Left ventricle myocardium inferior (tissue), 1 donor: ENCODE data around the gene SLC7A5. TPM values are rescaled to one million over a fixed set of nuclear protein-coding genes. Genes with fewer than 3 reads are reported as not detected.

ENCODE experiments used
- DNase-seq: peaks from one replicate; pipeline ENCODE4 v3.0.0-alpha.2; 2020
- H3K27ac ChIP-seq: fragments of 200-600 bp; replicated peaks from 2 replicates; pipeline ENCODE4 v1.8.0; 2021
- H3K27me3 ChIP-seq: fragments of 200-600 bp; 2 replicates; pipeline ENCODE4 v1.8.0; 2021; ENCODE audit warnings: low read depth
- H3K36me3 ChIP-seq: fragments of 200-600 bp; 2 replicates; pipeline ENCODE4 v1.8.0; 2021
- H3K4me1 ChIP-seq: fragments of 200-600 bp; 2 replicates; pipeline ENCODE4 v1.8.0; 2021
- H3K4me3 ChIP-seq: fragments of 200-600 bp; 2 replicates; pipeline ENCODE4 v1.8.0; 2021; ENCODE audit warnings: mild to moderate bottlenecking, moderate library complexity
- H3K9me3 ChIP-seq: fragments of 200-600 bp; replicated peaks from 2 replicates; pipeline ENCODE4 v1.8.0; 2021
- intact Hi-C: fragments of 100-400 bp; cut with micrococcal nuclease; formaldehyde crosslinking; loops from one replicate; pipeline ENCODE4 v1.11.0; 2022
- total RNA-seq: library from RNA; stranded (reverse); fragmentation: NEBNext Ultra II Directional; extraction: Animal tissue kit (Norgen Biotek cat#: 25700); gene quantifications from one replicate; pipeline ENCODE4 v1.2.1, GENCODE V29; 2021
- TF ChIP-seq, protein P1 (sequence below): fragments of 200-600 bp; IDR thresholded peaks from 2 replicates; pipeline ENCODE4 v1.8.0; 2021; ENCODE audit warnings: antibody characterized with exemption, mild to moderate bottlenecking, borderline replicate concordance
- donor health status: DM: no; HTN: yes; CAD: no; lungs with severe emphysema.

Gene SLC7A5
- total RNA-seq, 1 donor from 2014 or later, result 4.6 TPM

DNA sequence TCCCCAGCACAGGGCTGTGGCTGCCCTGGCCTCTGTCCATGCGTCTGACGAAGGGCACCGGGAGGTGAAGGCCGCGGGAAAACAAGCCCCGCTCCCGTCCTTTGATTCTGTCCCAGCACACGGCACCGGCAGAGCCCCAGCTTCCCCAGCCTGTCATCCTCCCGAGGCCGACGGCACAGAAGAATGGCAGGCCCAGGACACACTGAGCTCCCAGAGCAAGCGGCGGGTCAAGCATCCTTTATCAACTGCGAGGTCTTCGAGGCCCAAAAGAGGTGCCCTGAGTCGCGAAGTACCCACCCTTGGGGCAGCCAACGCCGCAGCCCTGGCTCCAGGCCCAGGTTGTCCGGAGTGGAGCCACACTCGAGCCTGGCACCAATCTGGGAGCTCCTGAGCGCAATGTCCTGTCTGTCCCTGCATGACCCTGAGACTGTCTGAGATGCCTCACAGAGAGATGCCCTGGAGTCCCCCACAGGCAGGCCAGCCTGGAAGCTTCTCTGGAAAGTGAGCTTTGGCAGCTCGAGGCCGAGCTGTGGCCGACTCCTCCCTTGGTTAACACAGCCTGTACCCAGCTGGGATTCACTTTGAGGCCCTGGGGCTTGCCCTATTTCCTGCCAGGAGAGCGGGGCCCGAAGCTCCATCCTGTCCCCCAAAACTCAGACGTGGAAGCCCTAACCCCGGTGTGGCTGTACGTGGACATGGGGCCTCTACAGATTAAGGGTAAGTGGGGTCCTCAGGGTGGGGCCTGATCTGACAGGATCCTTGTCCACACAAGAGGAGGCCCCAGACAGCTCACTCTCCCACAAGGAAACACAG, 23.3 kb downstream of the SLC7A5 start:
- TF ChIP-seq, protein P1, sequence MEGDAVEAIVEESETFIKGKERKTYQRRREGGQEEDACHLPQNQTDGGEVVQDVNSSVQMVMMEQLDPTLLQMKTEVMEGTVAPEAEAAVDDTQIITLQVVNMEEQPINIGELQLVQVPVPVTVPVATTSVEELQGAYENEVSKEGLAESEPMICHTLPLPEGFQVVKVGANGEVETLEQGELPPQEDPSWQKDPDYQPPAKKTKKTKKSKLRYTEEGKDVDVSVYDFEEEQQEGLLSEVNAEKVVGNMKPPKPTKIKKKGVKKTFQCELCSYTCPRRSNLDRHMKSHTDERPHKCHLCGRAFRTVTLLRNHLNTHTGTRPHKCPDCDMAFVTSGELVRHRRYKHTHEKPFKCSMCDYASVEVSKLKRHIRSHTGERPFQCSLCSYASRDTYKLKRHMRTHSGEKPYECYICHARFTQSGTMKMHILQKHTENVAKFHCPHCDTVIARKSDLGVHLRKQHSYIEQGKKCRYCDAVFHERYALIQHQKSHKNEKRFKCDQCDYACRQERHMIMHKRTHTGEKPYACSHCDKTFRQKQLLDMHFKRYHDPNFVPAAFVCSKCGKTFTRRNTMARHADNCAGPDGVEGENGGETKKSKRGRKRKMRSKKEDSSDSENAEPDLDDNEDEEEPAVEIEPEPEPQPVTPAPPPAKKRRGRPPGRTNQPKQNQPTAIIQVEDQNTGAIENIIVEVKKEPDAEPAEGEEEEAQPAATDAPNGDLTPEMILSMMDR, result no peak
- H3K27me3 ChIP-seq, result no peaks in the 10 kb centered on the region
- DNase-seq, result no peak
- H3K9me3 ChIP-seq, result no peaks in the 10 kb centered on the region
- H3K36me3 ChIP-seq, result no peaks in the 10 kb centered on the region
- no peak overlapping the region for H3K27ac ChIP-seq
- H3K4me1 ChIP-seq, result peaks cover 23% of the 10 kb centered on the region
- intact Hi-C loops, result no loop called here
- no peak overlapping the region for H3K4me3 ChIP-seq

DNA sequence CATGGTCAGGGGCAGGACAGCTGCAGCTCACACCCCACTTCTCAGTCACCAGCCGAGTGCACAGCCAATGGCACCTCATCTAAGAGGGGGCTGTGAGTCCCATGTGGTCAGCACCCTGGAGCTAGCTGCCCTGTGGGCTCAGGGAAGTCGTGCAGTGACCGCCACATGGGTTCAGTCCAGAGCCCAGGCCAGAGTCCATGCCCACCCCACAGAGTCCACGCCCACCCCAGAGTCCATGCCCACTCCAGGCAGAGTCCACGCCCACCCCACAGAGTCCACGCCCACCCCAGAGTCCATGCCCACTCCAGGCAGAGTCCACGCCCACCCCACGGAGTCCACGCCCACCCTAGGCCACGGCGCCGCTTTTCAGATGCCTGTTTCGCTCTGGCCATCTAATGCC, 24.1 kb downstream of the SLC7A5 start:
- Histone ChIP-seq H3K4me1 (peaks cover 20% of the 10 kb centered on the region), H3K36me3 (no peaks in the 10 kb centered on the region), H3K9me3 (no peaks in the 10 kb centered on the region), H3K4me3 (no peak overlapping the region), H3K27me3 (no peaks in the 10 kb centered on the region), H3K27ac (no peak overlapping the region)
- TF ChIP-seq, protein P1, result no peak
- DNase-seq, result no peak
- intact Hi-C loops, result no loop called here

DNA sequence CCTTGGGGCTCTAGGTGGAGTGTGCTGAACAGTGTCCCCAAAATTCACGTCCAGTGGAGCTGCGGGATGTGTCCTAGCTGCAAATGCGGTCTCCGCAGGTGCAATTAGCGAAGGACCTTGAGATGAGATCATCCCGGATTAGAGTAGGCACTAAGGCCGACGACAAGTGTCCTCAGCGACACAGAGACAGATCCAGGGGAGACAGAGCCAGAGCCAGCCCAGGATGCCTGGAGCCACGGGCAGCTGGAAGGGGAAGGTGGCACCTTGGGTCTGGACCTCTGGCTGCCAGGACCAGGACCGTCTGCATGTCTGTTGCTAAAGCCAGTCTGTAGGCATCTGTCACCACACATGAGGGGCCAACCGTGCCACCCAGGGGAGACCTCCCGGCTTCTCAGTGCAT, 24.5 kb downstream of the SLC7A5 start:
- intact Hi-C loops, result no loop called here
- no peaks in the 10 kb centered on the region for H3K27me3 ChIP-seq
- H3K27ac ChIP-seq, result no peak overlapping the region
- no peak for DNase-seq
- no peak overlapping the region for H3K4me3 ChIP-seq
- H3K36me3 ChIP-seq, result no peaks in the 10 kb centered on the region
- H3K4me1 ChIP-seq, result peaks cover 16% of the 10 kb centered on the region
- no peaks in the 10 kb centered on the region for H3K9me3 ChIP-seq
- TF ChIP-seq, protein P1, result no peak

DNA sequence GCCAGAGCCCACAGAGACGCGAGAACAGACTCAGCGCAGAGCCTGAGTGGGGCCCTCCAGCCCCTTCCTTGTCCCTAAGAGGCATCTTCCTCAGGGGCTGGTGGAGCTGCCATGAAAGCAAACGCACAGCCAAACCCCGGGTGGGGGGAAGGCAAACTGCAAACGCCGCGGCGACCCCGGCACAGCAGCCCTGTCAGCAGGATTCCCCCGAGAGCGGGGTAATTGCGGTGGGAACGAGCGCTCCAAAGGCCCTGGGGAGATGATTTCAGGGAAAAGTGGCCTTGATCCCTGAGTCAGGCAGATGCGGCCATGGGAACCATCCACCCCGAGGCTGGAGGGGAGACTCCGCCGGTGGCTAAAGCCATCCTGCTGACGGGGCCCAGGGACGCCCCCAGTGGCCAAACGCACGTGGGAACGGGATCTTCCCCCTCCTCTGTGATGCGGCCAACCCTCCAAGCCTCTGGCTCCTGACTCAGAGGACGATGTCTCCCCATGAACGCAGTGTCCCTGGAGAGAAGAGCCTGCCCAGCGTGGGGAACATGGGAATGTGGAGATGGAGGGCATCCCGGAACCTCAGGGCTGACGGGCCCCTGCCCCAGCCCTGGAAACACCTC, 25.1 kb downstream of the SLC7A5 start:
- no peaks in the 10 kb centered on the region for H3K36me3 ChIP-seq
- intact Hi-C loops, result no loop called here
- H3K27me3 ChIP-seq, result no peaks in the 10 kb centered on the region
- no peak overlapping the region for H3K4me3 ChIP-seq
- no peaks in the 10 kb centered on the region for H3K9me3 ChIP-seq
- TF ChIP-seq, protein P1, result no peak
- no peak overlapping the region for H3K27ac ChIP-seq
- peaks cover 15% of the 10 kb centered on the region for H3K4me1 ChIP-seq
- DNase-seq, result peak; percentile 43

DNA sequence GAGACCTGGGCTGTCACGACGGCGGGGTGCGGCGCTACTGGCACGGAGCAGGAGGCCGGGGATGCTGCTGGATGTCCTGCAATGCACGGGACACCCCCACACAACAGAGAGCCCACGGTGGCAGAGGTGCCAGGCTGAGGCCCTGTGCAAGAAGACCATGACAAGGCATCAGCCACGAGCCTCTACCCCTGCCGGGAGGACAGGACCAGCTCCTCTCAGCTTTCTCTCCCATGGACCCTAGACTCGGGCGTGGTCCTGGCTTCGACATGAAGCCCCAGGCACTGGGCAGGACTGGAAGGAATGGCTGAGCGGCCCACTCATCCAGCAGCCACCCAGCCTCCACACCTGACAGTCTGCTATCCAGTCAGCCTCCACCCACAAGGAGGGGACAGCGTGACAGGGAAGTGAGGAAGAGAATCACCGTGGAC, 25.6 kb downstream of the SLC7A5 start:
- H3K4me3 ChIP-seq, result no peak overlapping the region
- H3K27me3 ChIP-seq, result no peaks in the 10 kb centered on the region
- peaks cover 15% of the 10 kb centered on the region for H3K4me1 ChIP-seq
- intact Hi-C loops, result no loop called here
- TF ChIP-seq, protein P1, result no peak
- H3K27ac ChIP-seq, result no peak overlapping the region
- DNase-seq, result no peak
- peaks cover under 1% of the 10 kb centered on the region for H3K36me3 ChIP-seq
- H3K9me3 ChIP-seq, result no peaks in the 10 kb centered on the region
